K562 (cell line): ENCODE measurements around the gene IP6K3. TPM values are rescaled to one million over a fixed set of nuclear protein-coding genes. Genes with fewer than 3 reads are reported as not detected.

Source experiments
- ATAC-seq: fragments of 200-7000 bp; cut with Tn5 transposase; 3 replicates; pipeline ENCODE4 v1.9.1; 2020; ENCODE audit warnings: moderate library complexity
- BruUV-seq: library from RNA; stranded (reverse); fragments of 400-500 nt; replicated peaks from 2 replicates; lab custom pipeline; 2021; lab: Mats Ljungman, UMichigan
- CTCF ChIA-PET: fragments of 300-600 bp; formaldehyde crosslinking; extraction: SDS; loops from one replicate; lab custom pipeline; 2021; ENCODE audit warnings: low intra/inter-chr PET ratio; lab: Yijun Ruan, JAX
- POLR2A ChIA-PET: fragments of 300-600, 350-650 bp; sonication (Branson Sonifier 250); formaldehyde crosslinking; extraction: SDS; loops from one replicate; lab custom pipeline; 2021; ENCODE audit warnings: antibody characterized with exemption, inconsistent platforms; lab: Yijun Ruan, JAX
- DNase-seq, 4 experiments: peaks; one replicate each; pipeline versions ENCODE4 v3.0.0 to v3.0.0-alpha.2; 2011 to 2018; ENCODE audit warnings: low spot score in 3 of 4, mixed read lengths in 3 of 4; ENCODE audit errors: extremely low read depth in 1 of 4
- FAIRE-seq: peaks from 2 replicates; lab custom pipeline; 2011; peaks lifted over from hg19 to GRCh38; lab: Jason Lieb, UNC
- H2AFZ ChIP-seq: 2 replicates; pipeline ENCODE4 v1.6.0; 2011; ENCODE audit warnings: low read depth, low read length, control low read depth, inconsistent platforms
- H3K27ac ChIP-seq: fragments of 200-600 bp; 3 replicates; pipeline ENCODE4 v1.8.0; 2011; ENCODE audit warnings: low read depth, mild to moderate bottlenecking, control low read depth, inconsistent platforms, low read length, moderate library complexity, mixed read lengths; ENCODE audit errors: extremely low read depth
- H3K27me3 ChIP-seq, 2 experiments: fragments of 300-600 bp in 1 of 2; 2 replicates in 1 of 2; 3 replicates in 1 of 2; pipeline versions ENCODE4 v1.6.0 to v1.8.0; 2011; ENCODE audit warnings: inconsistent platforms in 2 of 2, low read length in 2 of 2, mild to moderate bottlenecking in 1 of 2, mixed read lengths in 1 of 2, moderate library complexity in 1 of 2; ENCODE audit not compliant: control insufficient read depth in 2 of 2, insufficient read depth in 2 of 2
- H3K36me3 ChIP-seq: fragments of 300-600 bp; 3 replicates; pipeline ENCODE4 v1.8.0; 2011; ENCODE audit warnings: mild to moderate bottlenecking, low read length, inconsistent platforms; ENCODE audit not compliant: control insufficient read depth, insufficient read depth
- H3K4me1 ChIP-seq, 2 experiments: fragments of 200-600 bp in 1 of 2; replicated peaks in 1 of 2; 2 replicates in 1 of 2; 3 replicates in 1 of 2; pipeline versions ENCODE4 v1.5.1 to v1.8.0; 2011; ENCODE audit warnings: inconsistent platforms in 2 of 2, low read length in 2 of 2, mild to moderate bottlenecking in 1 of 2, mixed read lengths in 1 of 2, moderate library complexity in 1 of 2; ENCODE audit not compliant: control insufficient read depth in 2 of 2, insufficient read depth in 2 of 2
- H3K4me2 ChIP-seq: 2 replicates; pipeline ENCODE4 v1.6.1; 2011; ENCODE audit warnings: low read length, control low read depth, inconsistent platforms, mixed read lengths; ENCODE audit not compliant: insufficient read depth
- H3K4me3 ChIP-seq: fragments of 200-600 bp; sonication (generic), shearing (Covaris generic); 2 replicates; pipeline ENCODE4 v1.5.1; 2016; ENCODE audit warnings: control low read depth, inconsistent platforms
- H3K79me2 ChIP-seq: fragments of 200-600 bp; 3 replicates; pipeline ENCODE4 v1.8.0; 2011; ENCODE audit warnings: low read length, inconsistent platforms; ENCODE audit not compliant: control insufficient read depth, insufficient read depth
- H3K9ac ChIP-seq, 2 experiments: 2 replicates each; pipeline versions ENCODE4 v1.6.0 to v1.6.1; 2011; ENCODE audit warnings: low read depth in 2 of 2, low read length in 2 of 2, control low read depth in 1 of 2, inconsistent platforms in 1 of 2, mild to moderate bottlenecking in 1 of 2, mixed read lengths in 1 of 2; ENCODE audit not compliant: insufficient read depth in 1 of 2
- H3K9me1 ChIP-seq: one replicate; pipeline ENCODE4 v1.6.0; 2011; ENCODE audit warnings: inconsistent platforms, mild to moderate bottlenecking, low read length, moderate library complexity; ENCODE audit not compliant: control insufficient read depth, insufficient read depth
- H3K9me3 ChIP-seq: replicated peaks from 2 replicates; pipeline ENCODE4 v1.5.1; 2011; ENCODE audit warnings: low read depth, low read length, inconsistent platforms; ENCODE audit not compliant: control insufficient read depth, insufficient read depth
- H4K20me1 ChIP-seq: replicated peaks from 2 replicates; pipeline ENCODE4 v1.6.1; 2011; ENCODE audit warnings: low read length, inconsistent platforms, mixed read lengths; ENCODE audit not compliant: control insufficient read depth, insufficient read depth
- CBFA2T2 ChIP-seq: fragments of 450-650 bp; conservative IDR thresholded peaks from 2 replicates; pipeline ENCODE4 v1.6.1; 2017; ENCODE audit warnings: mild to moderate bottlenecking
- CBX3 ChIP-seq, 2 experiments: IDR thresholded peaks; 1 replicate in 1 of 2; 2 replicates in 1 of 2; pipeline ENCODE4 v1.6.1; 2012; ENCODE audit warnings: inconsistent platforms in 2 of 2, low read length in 2 of 2, borderline replicate concordance in 1 of 2, control low read depth in 1 of 2
- CREB3L1 ChIP-seq: fragments of 450-650 bp; IDR thresholded peaks from 2 replicates; pipeline ENCODE4 v1.6.1; 2014; ENCODE audit warnings: low read depth, mild to moderate bottlenecking, moderate library complexity, borderline replicate concordance
- LCOR ChIP-seq: sonication (generic); formaldehyde crosslinking; IDR thresholded peaks from 2 replicates; pipeline ENCODE4 v1.8.0; 2022; ENCODE audit warnings: mild to moderate bottlenecking, missing genetic modification reagents
- THAP12 ChIP-seq: fragments of 250-450 bp; sonication (Bioruptor Pico); IDR thresholded peaks from 2 replicates; pipeline ENCODE4 v1.9.0; 2021; ENCODE audit warnings: mild to moderate bottlenecking, inconsistent platforms
- ZBTB5 ChIP-seq: fragments of 450-650 bp; IDR thresholded peaks from 2 replicates; pipeline ENCODE4 v1.6.1; 2017; ENCODE audit warnings: antibody characterized with exemption
- ZNF282 ChIP-seq: sonication (generic); formaldehyde crosslinking; IDR thresholded peaks from 2 replicates; pipeline ENCODE4 v1.8.1; 2023; ENCODE audit warnings: missing genetic modification reagents
- ZNF695 ChIP-seq: fragments of 450-650 bp; formaldehyde crosslinking; IDR thresholded peaks from 2 replicates; pipeline ENCODE4 v1.4.0; 2020; ENCODE audit warnings: mild to moderate bottlenecking, moderate library complexity
- WGBS: fragments of 100-300 bp; shearing (Covaris generic); methylation state at CpG from one replicate; pipeline ENCODE4 v1.1.6; 2016; ENCODE audit warnings: low coverage, mixed read lengths; ENCODE audit not compliant: insufficient coverage; ENCODE audit errors: missing lambda C conversion rate; 5-methylcytosine and 5-hydroxymethylcytosine counted together
- in situ Hi-C: fragments of 300-500 bp; cut with MboI; formaldehyde crosslinking; loops from 4 replicates; pipeline ENCODE4 v1.15.0; 2018; ENCODE audit warnings: inconsistent platforms, mixed read lengths
- intact Hi-C: fragments of 100-400 bp; cut with micrococcal nuclease; formaldehyde crosslinking; loops from 2 replicates; pipeline ENCODE4 v1.14.2; 2022
- polyA plus RNA-seq, 8 experiments: library from polyadenylated mRNA; depleted of rRNA in 4 of 8; stranded (reverse) in 5 of 8; unstranded in 3 of 8; fragments of >200 nt; fragmentation: Nextera tagmentation in 2 of 8; fragmentation: Illumina TruSeq in 1 of 8; extraction: Ambion mirVana in 2 of 8; extraction: Trizol in 1 of 8; gene quantifications; 2 replicates each; pipeline versions ENCODE4 v1.2.1 to v1.2.3, GENCODE V29; 2011 to 2014; ENCODE audit warnings: inconsistent platforms in 1 of 8, missing spikeins in 1 of 8
- total RNA-seq, 7 experiments: library from RNA; depleted of rRNA in 6 of 7; stranded (reverse); fragments of >200 nt in 6 of 7; fragmentation: Illumina TruSeq in 2 of 7; extraction: Trizol in 2 of 7; gene quantifications; 2 replicates each; pipeline versions ENCODE4 v1.2.1 to v1.2.3, GENCODE V29; 2011 to 2021; ENCODE audit warnings: low replicate concordance in 1 of 7

The IP6K3 gene
- total and polyA plus RNA-seq, 9 of the 15 experiments (the other 6 are each of a cell fraction or from before 2014, with no cell fraction given) = not detected

- TF ChIP-seq THAP12 (CRISPR knock-in tag) = no peak
- TF ChIP-seq CBFA2T2 = no peak
- no peak for TF ChIP-seq ZBTB5
- TF ChIP-seq LCOR (CRISPR knock-in tag) = no peak
- no peak for TF ChIP-seq CBX3 (IDR thresholded peaks at IDR 0.05; ENCODE audit: borderline replicate concordance in 1 of 2, low read length in 2 of 2)
- no peak for TF ChIP-seq ZNF695
Observed at GRCh38 chr6:33675968-33676367, 70.7 kb downstream of the IP6K3 start (continued).

GRCh38 chr6:33673851-33674250, 72.9 kb downstream of the IP6K3 start:
- Histone ChIP-seq H2AFZ (no peak overlapping the region), H3K4me2 (no peak overlapping the region), H4K20me1 (0 out of 2 replicates have a peak, but pooled peaks cover 3% of the 10 kb centered on the region), H3K4me3 (no peak overlapping the region), H3K36me3 (peaks cover 96% of the 10 kb centered on the region; the same call in 2 of the 3 replicates), H3K27ac (no peak overlapping the region), H3K4me1 (peaks cover 0 to 20% of the 10 kb centered on the region in 2 experiments; a peak in 3 of 5 replicates), H3K9me1 (no peaks in the 10 kb centered on the region), H3K9me3 (no peaks in the 10 kb centered on the region), H3K27me3 (no peaks in the 10 kb centered on the region), H3K9ac (no peak overlapping the region), H3K79me2 (no peaks in the 10 kb centered on the region)
- no peak for ATAC-seq
- ChIA-PET POLR2A (no interaction called here), CTCF (interaction anchor here (1.7 kb wide), 1 partner anchor 88 kb away, joined by 14 read pairs; no protein-coding TSS in a partner anchor)
- in situ Hi-C loops (no loop called here), intact Hi-C loops (loop anchor here (2.0 kb wide), 1 partner anchor 83 kb away; no protein-coding TSS in a partner anchor)
- TF ChIP-seq ZNF282 (CRISPR knock-in tag) = 0 out of 2 replicates have a peak, but pooled peaks have one; percentile 23
- no peak for TF ChIP-seq CREB3L1
- BruUV-seq = no TSS peak
- no peak for DNase-seq
- no peak for FAIRE-seq
- 79% methylated on average over 7 of the region's 7 CpGs for WGBS
